Measurements from ENCODE around the gene HEXD. TPM values are rescaled to one million over a fixed set of nuclear protein-coding genes. Genes with fewer than 3 reads are reported as not detected.

Gene HEXD

DNA sequence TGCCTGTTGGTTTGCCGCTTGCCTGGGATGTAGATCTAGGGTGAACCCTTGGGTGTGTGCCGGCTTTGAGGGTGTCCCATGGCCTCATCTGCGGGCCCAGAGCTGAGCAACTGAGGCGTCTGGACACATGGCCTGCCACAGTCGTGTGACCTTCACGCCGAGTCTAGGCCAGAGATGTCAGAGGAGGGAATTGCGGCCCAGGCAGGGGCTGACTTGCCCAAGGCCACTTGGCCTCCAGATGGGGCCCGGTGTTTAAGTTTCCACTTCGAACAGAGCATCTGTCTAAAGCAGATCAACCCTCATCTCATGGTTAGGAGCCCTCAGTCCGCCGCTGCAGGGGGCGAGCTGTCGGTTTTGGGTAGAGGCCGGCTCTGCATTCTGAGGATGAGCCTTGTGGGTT, 73.4 kb downstream of the HEXD start:
- H3K9ac ChIP-seq (ENCODE audit: low read depth, low read length): no peak overlapping the region
- H3K4me1 ChIP-seq (ENCODE audit: control insufficient read depth, insufficient read depth, low read length): peaks cover 27% of the 10 kb centered on the region
- no peaks in the 10 kb centered on the region for H3K27me3 ChIP-seq (ENCODE audit: control insufficient read depth, insufficient read depth, low read length)
- H3K4me3 ChIP-seq (ENCODE audit: low read length): no peak overlapping the region
- H3K9me3 ChIP-seq (replicated peaks; ENCODE audit: low read length): no peaks in the 10 kb centered on the region
- H3K4me2 ChIP-seq (ENCODE audit: low read length): no peak overlapping the region
- H3K36me3 ChIP-seq (ENCODE audit: insufficient read depth, low read length): peaks cover 3% of the 10 kb centered on the region

Small RNA genes lying within 50 kb of the gene (small RNA-seq; reads per million reads assigned to genes)
- gene RF00019: not detected

Measured in skeletal muscle satellite cell (primary cell).